ENCODE measurements around the gene CHST13.

- TF ChIP-seq EZH2 (IDR thresholded peaks at IDR 0.05; ENCODE audit: borderline replicate concordance, low read depth, low read length, severe bottlenecking) = no peak
- TF ChIP-seq, protein P1, sequence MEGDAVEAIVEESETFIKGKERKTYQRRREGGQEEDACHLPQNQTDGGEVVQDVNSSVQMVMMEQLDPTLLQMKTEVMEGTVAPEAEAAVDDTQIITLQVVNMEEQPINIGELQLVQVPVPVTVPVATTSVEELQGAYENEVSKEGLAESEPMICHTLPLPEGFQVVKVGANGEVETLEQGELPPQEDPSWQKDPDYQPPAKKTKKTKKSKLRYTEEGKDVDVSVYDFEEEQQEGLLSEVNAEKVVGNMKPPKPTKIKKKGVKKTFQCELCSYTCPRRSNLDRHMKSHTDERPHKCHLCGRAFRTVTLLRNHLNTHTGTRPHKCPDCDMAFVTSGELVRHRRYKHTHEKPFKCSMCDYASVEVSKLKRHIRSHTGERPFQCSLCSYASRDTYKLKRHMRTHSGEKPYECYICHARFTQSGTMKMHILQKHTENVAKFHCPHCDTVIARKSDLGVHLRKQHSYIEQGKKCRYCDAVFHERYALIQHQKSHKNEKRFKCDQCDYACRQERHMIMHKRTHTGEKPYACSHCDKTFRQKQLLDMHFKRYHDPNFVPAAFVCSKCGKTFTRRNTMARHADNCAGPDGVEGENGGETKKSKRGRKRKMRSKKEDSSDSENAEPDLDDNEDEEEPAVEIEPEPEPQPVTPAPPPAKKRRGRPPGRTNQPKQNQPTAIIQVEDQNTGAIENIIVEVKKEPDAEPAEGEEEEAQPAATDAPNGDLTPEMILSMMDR (IDR thresholded peaks at IDR 0.05; ENCODE audit: borderline replicate concordance, extremely low read depth, low read length, poor library complexity, severe bottlenecking) = no peak
Observed at GRCh38 chr3:126512026-126512425, 11.9 kb upstream of the CHST13 start.
